ENCODE results near the gene ZNF552.
A peak's percentile ranks its signal among the peaks of the same experiment; 100 is the strongest.
"Not testable (repeated sequence)": the region's sequence is repeated elsewhere in the genome, so short reads cannot be mapped to it uniquely, and the experiment has no call there.

Gene ZNF552

DNA sequence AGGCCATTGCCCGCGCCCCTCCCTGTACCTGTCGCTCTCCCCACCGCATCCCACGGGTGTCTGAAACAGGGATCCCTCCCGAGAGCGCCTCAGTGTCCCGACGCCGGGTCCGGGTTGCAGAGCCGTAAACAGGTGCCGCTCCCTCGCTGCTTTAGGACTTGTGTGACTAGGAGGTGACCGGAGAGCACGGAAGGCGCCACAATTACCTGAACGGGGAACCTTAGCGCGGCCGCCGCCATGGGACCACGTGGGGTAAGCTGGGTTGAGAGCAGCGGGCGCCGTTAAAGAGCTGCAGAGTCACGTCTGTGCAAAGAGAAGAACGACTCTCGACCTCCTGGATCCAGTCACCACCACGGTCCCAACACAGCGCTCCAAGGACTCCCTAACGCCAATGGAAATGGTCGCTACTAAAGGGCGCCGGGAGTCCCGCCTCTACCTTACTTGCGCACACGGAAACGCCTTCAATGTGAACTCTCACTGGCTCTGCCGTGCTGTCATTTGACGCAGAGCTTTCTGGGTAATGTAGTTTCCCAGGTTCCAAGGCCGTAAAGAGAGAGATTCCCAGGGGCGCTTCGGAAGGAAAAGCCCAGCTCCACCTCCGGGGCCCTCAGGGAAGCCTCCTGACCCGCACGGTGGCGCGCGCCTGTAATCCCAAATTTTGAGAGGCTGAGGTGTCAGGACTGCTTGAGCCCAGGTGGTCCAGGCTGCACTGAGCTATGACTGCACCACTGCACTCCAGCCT lies at the start of gene ZNF552:
ZNF552 (minus strand) TSS at position 409 of the 742 bp plus-strand sequence; CDS start at position 239, 170 bp downstream.
- DNase-seq = peak; percentile 75

GRCh38 chr19:57862351-57862750 lies 47.6 kb upstream of the ZNF552 start:
- not testable (repeated sequence) for DNase-seq

- not testable (repeated sequence) for DNase-seq
Measured at GRCh38 chr19:57854117-57854516, 39.4 kb upstream of the ZNF552 start.

DNA sequence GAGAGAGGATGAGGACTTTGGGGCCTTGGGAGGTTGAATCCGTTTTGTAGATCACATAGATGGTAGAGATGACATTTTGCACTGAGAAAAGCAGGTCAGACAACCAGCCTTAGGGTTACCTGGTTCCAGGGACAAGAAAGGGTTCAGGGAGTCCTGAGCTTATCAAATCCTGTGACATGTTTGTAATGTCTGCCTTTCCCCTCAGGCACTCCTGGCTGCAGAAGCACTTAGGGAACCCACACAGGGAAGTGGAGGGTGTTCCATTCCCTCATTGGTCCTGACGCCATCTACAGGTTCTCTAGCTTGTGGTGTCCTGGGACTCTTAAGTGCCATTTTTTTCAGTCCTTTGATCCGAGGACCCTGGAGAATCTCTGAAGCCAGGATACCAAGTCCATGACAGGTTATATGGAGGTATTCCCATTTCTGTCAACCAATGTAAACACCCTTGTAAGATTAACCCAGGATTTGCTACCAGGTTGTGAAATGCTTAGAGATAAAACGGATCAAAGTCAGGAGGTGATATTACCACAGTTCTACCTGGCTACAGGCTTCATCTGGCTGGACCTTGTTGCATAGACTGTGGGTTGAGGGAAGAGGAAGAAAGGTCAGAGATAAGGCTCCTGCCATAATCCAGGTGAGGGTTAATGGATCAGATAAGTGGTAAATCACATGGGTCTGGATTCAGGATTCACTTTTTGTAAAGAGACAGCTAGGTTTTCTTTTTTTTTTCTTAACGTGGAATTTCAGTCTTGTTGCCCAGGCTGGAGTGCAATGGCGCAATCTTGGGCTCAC lies 37.3 kb upstream of the ZNF552 start:
- DNase-seq = not testable (repeated sequence)

GRCh38 chr19:57850553-57851017 lies 35.9 kb upstream of the ZNF552 start:
- DNase-seq = no peak

- peak; percentile 65 for DNase-seq
Measured at GRCh38 chr19:57849666-57850473, 35.2 kb upstream of the ZNF552 start, which contains the start of gene ZNF587. TSS of gene ZNF587 (plus strand) at chr19:57849859. CDS start at chr19:57850039, 180 bp downstream.

GRCh38 chr19:57849162-57849665 lies 34.5 kb upstream of the ZNF552 start:
- not testable (repeated sequence) for DNase-seq

DNA sequence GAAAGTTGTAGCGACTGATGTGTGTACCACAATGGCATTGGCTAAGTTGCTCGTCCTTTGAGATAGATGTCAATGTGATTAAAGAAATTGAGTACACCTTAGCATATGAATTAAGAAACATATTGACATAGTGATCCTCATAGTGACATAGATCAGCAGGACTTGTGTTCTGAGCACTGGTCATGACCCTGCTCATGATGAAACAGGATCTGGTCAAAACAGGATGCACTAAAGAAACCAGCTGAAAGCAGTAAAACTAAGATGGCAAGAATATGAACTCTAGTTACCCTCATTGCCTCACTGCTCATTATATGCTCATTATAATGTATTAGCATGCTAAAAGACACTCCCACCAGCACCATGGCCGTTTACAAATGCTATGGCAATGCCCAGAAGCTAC lies 32.5 kb upstream of the ZNF552 start:
- not testable (repeated sequence) for DNase-seq

DNA sequence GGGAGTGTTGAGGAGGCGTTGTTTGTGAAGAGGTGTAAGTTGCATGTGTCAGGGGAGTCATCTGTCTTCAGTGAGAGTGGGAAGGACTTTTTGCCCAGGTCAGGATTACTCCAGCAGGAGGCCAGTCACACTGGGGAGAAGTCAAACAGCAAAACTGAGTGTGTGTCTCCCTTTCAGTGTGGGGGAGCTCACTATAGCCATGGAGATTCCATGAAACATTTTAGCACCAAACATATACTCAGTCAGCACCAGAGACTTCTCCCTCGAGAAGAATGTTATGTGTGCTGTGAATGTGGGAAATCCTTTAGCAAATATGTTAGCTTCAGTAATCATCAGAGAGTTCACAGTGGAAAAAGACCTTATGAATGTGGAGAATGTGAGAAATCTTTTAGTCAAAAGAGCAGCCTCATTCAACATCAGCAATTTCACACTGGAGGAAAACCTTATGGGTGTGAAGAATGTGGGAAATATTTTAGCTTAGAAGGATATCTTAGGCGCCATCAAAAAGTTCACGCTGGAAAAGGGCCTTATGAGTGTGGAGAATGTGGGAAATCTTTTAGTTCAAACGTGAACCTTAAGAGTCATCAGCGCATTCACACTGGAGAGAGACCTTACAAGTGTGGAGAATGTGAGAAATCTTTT lies 26.5 kb upstream of the ZNF552 start:
- no peak for DNase-seq

DNA sequence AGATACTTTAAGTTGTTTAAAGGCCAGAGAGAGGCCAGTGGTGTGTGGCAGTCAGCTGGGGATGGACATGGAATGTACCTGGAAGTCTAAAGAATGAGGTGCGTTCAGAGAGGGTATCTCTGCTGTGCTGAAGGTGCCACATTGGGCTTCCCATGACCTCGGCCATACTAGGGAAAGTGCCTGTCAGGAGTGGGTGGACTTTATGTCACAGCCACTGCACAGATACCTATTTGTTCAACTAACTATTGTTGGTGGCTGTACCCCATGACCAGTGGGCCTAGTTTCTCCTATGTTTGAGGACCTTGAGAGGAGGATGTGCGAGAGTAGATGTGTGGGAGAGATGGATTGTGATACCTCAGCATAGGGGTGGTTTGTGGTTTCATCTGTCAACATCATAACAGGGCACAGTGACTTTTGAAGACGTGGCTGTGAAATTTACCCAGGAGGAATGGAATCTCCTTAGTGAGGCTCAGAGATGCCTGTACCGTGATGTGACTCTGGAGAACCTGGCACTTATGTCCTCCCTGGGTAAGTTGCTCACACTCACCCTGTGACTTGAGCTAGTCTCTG lies 24.0 kb upstream of the ZNF552 start:
- DNase-seq = not testable (repeated sequence)

- not testable (repeated sequence) for DNase-seq
Measured at GRCh38 chr19:57836991-57837390, 22.3 kb upstream of the ZNF552 start.

- no peak for DNase-seq
Measured at GRCh38 chr19:57830071-57830602, 15.4 kb upstream of the ZNF552 start, which contains the start of gene ZNF587B. TSS of gene ZNF587B (plus strand) at chr19:57830299. CDS start at chr19:57830529, 230 bp downstream.

DNA sequence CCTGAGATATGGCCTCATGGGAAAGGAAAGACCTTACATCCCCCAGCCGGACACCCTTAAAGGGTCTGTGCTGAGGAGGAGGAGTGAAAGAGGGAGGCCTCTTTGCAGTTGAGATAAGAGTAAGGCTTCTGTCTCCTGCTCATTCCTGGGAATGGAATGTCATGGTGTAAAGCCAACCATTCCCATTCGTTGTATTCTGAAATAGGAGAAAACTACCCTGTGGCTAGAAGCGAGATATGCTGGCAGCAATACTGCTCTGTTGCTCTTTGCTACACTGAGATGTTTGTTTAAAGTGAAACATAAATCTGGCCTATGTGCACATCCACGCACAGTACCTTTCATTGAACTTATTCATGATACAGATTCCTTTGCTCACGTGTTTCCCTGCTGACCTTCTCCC lies 14.6 kb upstream of the ZNF552 start:
- no peak for DNase-seq

DNA sequence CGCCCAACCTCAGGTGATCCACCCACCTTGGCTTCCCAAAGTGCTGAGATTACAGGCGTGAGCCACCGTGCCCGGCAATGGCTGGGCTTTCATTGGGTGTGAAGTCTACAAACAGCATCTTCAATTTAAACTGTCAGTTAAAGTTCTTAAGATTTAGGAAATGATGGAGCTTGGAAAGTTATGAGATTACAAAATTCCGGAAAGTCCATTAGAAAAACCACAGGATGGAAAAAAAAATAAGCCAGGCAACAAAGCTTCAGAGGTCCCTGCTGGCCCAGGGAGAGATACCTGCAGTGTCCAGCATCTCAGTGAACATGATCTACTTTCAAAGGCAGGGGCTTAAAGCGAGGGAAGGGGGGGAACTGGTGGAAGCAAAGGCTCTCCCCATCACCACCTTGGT lies 10.8 kb upstream of the ZNF552 start:
- no peak for DNase-seq

GRCh38 chr19:57823608-57824007 lies 8.9 kb upstream of the ZNF552 start:
- DNase-seq = not testable (repeated sequence)

DNA sequence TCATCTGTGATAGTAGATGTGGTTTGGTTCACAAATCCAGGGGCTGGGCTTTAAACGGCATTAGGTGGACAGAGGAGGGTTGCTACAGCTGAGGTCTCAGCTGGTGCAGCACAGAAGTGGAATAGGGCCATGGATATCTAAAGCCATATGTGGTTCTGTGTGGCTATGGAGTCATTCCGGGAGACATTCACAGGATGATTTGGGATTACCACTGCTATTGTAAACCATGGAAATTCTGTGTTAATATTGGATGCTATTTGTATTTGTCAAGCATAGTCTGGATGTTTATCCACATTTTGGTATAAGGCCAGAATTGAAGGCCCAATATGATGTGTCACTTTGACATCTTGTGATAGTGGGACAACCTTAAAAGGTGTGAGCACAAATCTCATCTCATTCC lies 8.4 kb upstream of the ZNF552 start:
- DNase-seq = not testable (repeated sequence)

DNA sequence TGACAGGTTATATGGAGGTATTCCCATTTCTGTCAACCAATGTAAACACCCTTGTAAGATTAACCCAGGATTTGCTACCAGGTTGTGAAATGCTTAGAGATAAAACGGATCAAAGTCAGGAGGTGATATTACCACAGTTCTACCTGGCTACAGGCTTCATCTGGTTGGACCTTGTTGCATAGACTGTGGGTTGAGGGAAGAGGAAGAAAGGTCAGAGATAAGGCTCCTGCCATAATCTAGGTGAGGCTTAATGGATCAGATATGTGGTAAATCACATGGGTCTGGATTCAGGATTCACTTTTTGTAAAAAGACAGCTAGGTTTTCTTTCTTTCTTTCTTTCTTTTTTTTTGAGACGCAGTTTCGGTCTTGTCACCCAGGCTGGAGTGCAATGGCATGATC lies 6.8 kb upstream of the ZNF552 start:
- DNase-seq = not testable (repeated sequence)

DNA sequence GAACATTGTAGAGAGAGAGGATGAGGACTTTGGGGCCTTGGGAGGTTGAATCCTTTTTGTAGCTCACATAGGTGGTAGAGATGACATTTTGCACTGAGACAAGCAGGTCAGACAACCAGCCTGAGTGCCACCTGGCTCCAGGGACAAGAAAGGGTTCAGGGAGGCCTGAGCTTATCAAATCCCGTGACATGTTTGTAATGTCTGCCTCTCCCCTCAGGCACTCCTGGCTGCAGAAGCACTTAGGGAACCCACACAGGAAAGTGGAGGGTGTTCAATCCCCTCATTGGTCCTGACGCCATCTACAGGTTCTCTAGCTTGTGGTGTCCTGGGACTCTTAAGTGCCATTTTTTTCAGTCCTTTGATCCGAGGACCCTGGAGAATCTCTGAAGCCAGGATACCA lies 6.4 kb upstream of the ZNF552 start:
- DNase-seq = not testable (repeated sequence)

GRCh38 chr19:57820599-57820998 lies 5.9 kb upstream of the ZNF552 start:
- no peak for DNase-seq

GRCh38 chr19:57819475-57820148 lies 4.9 kb upstream of the ZNF552 start:
- peak; percentile 76 for DNase-seq

- no peak for DNase-seq
Measured at GRCh38 chr19:57818378-57818777, 3.7 kb upstream of the ZNF552 start.

Data from GDM1 (cell line).